GM19397 (cell line): ENCODE data around the gene SEPTIN5.

Source experiments
- ATAC-seq: cut with Tn5 transposase; IDR thresholded peaks from one replicate; pipeline ENCODE4 v1.9.1; 2021; ENCODE audit warnings: mild to moderate bottlenecking, moderate library complexity; ENCODE audit not compliant: unreplicated experiment

SEPTIN5 gene

DNA sequence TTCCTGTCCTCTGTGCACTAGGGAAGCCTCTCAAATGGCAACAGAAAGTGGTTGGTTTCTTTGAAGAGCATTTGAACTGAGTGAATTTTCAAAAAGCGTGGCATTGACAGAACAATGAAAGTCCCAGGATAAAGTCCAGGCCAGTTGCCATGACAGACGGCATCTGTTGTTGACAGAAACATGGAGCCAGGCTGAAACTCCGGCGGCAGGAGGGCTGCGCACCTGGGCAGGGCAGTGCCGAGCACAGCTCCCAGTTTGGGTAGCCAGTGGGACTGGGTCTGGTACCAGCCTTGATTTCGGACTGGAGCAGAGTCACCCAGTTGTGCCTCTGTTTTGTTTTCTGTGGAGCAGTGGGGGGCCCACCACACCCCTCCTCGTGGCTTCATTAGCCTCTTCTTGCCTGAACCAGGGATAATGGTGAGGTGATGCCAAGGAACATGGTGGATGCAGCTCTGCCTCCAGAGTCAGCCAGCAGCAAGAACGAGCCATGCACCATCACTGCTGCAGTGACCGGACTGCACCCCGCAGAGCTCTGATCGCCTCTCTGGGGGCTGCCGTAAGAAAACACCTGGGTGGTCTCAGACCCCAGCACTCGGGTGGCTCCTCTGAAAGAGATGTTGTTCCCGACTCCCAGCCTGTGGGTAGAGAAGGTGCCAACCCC, 9.8 kb upstream of the SEPTIN5 start:
- no peak for ATAC-seq

DNA sequence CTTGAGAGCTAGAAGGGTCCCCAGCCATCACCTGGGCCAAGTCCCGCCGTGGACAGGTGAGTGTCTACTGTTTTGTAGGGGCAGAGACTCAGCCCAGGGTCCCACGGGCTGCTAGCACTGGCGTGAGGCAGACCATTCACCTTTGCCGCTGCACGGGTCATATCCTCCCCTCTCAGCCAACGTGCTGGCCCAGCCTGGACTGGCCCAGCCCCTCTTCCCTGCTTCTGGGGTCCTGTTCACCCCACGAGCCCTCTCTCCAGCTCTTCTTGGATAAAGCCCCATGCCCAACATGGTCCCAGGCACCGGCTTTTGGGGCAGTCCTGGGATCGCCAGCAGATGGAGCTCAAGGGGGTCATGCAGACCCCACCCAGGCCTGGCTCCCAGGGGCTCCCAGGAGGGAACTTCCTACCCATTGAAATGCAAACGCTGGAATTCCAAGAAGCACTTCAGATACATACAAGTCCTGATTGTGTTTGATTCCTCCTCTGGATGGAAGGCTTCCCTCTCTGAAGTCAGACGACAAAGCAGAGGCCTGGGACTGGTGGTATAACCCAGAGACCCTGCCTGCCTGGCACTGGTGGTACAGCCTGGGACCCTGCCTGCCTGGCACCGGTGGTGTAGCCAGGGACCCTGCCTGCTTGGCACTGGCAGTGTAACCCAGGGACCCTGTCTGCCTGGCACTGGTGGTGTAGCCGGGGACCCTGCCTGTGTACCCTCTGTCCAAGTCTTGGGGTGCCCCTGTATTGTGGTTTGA, 8.9 kb upstream of the SEPTIN5 start:
- no peak for ATAC-seq

DNA sequence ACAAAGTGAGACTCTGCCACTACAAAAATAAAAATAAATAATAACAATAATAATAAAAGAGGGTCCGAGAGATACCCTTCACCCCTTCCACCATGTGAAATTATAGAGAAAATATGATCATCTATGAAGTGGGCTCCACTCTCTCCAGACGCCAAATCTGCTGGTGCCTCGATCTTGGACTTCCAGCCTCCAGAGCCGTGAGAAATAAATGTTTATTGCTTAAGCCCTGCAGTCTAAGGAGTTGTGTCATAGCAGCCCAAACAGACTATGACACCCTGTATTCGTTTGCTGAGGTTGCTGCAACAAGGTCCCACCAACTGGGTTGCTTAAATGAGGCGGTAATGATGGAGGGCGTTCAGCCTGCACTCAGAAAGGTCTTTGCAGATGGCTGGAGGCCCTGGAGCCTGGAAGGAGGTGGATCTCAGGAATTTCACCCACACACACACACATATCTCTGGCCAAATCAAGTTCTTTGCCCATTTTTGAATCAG, 7.6 kb upstream of the SEPTIN5 start:
- ATAC-seq = no peak

DNA sequence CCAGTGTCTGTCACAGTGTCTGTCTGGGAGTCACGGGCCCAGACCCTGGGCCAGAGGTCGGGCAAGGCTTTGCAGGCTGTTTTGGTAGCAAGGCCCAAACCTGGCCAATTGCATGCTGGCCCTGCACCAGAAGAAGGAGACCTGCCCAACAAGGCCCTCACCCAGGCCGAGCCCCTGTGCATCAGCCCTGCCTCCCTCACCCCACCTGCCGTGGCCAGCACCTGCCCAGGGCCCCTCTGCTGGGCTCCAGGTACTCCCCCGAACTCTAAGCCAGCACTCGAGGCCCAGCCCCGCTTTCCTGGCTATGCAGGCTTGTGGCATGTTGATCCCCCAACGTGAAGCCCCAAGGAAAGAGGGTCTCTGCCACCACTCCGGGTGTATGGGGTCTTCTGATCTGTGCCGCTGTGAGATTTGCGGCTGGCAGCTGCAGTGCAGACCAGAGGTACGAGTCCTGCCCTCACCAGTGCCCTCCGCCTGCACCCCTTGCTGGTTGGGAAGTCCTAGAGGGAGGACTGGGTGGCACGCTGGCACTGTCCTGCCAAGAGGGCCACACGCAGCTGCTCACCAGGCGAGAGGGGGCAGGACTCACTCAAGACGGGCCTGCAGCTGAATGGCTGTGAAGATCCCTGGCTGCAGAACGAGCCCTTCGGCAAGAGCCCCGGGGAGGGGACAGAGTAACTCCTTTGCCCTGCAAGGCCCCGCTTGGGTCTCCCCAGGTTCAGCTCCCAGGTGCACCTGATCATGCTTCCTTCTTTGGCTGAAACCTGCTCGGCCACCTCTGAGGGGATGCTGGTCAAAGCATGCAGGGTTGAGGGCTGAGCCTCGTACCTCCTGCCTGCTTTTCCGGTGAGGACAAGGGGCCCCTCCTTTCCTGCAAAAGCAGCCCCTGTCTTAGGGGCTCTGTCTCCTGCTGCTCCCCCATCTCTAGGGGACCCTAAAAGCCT, 6.7 kb upstream of the SEPTIN5 start:
- ATAC-seq = no peak

DNA sequence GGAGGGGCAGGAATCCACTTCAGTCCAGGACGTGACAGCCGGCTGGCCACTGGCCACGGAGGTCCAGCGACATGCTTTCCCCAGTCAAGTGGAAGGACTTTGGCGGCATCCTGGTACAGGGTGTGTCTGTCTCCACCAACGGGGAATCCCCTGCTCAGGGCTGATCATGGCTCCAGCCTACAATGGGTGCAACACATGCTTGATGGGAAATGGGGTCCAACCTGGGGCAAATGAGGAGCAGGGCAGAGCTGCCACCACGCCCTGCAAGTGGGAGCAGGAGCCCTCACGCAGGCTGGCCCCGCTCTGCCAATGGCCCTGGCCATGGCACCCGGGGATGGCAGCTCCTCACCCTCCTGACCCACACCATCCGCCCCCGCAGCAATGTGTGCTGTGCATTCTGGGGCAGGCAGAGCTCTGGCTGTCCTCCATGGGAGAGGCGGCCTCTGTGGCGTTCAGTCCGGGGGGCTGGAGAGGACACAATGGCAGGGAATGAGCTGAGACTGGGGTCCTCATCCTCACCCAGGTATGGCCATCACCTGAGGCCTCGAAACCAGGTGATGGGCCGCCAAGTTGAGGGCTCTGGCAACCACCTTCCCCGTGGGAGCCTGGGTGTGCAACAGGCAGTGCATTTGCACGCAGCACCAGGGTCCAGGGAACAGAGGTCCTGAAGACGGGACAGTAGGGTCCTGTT, 5.8 kb upstream of the SEPTIN5 start:
- ATAC-seq = no peak

DNA sequence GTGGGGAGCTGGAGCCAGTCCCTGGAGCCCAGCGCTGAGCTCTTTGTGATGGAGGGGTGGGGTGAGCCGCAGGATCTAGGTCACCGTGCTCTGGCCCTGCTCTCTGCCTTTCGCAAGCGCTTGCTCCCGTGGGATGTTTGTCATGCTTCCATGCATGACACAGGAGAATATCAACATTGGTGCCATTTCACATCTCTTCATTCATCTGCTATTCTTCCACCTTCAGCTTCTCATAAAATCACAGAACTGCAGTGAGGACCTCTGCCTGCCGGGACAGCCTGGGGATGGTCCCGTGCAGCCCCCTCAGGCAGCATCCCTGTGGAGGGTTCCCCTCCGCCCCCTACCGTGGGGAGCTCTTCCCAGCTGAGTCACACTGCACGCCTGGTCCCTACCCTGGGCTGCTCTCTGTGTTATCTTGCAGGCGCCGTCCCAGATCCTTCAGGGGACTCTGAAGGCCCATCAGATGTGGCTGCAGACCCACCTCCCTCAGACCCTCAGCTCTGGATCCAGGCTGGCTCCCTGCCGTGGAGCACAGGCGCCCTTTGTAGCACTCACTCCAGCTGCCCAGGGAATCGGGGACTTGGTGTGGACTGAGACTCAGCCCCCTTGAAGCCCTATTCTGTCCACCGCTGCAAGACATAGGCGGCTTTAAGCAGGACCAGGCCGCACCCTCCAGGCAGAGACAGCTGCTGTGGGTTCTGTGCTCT, 5.1 kb upstream of the SEPTIN5 start:
- ATAC-seq = no peak

DNA sequence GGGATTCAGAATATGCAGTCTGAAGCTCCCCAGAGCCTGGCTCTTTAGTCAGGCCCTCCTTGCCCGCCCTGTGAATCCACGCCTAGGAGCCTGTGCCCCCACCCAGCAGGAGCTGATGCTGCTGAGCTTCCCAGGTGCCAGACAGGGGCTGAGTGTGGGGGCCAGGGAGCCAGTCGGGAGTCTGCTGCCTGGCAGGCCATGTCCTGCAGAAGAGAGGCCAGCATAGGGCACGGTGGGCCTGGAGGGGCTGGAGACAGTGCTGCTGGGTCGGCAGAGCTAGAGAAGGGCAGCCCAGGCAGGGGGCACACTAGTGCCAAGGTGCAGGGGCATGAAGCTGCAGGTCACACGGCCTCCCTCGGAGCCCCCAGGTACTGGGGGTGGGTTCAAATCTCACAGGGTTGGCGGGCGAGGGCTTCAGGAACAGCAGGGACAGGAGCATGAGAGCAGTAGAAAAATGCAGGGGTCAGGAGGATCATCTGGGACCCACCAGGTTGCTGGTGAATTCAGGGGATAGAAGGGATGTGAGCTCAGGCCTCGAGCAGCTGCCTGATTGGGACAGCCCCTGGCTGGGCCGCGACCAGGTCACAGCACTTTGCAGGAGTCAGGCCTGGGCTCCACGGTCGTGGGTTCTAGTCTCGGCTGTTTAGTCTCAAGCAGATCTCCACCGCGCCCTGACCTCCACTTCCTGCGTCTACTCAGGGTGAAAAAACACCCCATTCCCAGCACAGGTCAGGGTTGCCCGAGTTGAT, 4.1 kb upstream of the SEPTIN5 start:
- no peak for ATAC-seq

DNA sequence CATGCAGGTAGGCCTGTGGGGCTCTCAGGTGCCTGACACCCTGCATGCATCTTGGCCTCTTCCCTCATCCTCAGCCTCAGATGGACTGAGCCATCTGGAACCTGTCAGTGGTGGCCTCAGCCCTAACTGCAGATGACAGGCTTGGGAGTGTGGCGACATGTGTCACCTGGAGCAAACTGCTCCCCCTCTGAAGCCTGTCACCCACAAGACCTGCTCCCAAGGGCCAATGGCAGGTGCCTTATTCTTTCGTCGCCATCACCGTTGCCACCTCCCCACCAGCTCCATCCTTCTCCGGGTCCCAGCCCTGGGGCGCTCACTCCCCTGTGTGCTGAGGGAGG, 3.6 kb upstream of the SEPTIN5 start:
- no peak for ATAC-seq

DNA sequence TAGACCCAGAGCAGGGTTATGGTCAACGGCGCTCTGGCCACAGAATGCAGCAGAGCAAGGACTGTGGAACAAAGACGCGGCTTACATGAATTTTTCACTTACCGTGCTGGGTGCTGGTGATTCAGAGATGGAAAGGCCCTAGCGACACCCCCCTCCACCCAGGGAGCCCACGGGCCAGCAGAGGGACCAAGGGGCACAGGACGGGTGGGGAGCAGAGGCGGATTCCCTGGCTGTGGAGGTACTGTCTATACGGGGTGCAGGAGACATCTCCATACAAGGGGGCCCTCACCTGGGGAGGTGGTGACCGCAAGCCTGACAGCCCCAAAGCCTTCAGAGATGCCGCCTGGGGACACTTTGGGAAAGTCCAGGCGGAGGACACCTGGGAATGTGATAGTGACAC, 1.1 kb upstream of the SEPTIN5 start:
- no peak for ATAC-seq

DNA sequence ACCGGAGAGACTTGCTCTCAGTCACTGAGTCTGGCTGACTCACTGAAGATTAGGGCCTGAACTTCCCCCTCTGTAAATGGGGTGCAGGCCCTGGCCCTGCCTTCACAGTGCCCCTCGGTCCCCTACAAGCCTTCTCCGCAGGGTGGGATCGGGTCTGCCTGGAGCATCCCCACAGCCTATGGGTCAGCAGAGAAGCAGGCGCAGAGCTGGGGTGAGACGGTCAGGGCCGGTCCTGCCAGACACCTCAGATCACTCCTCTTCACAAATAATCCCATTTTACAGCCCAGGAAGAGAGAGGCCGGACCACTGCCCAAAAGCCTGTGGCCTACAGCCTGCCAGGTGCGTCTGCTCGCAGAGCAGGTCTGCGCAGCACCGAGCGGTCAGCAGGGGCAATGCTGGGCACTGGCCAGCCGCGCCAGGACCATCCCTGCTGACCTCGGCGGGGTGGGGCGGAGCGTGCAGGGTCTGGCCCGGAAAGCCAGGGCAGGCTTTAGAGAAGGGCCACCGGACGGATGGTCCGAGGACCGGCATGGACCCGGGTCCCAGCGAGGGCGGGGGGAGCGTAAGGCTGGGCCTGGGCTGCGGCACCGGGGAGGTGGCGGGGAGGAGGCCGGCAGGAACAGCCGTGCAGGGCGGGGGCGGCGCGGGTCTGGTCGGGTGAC, 522 bp upstream of the SEPTIN5 start:
- ATAC-seq = no peak

DNA sequence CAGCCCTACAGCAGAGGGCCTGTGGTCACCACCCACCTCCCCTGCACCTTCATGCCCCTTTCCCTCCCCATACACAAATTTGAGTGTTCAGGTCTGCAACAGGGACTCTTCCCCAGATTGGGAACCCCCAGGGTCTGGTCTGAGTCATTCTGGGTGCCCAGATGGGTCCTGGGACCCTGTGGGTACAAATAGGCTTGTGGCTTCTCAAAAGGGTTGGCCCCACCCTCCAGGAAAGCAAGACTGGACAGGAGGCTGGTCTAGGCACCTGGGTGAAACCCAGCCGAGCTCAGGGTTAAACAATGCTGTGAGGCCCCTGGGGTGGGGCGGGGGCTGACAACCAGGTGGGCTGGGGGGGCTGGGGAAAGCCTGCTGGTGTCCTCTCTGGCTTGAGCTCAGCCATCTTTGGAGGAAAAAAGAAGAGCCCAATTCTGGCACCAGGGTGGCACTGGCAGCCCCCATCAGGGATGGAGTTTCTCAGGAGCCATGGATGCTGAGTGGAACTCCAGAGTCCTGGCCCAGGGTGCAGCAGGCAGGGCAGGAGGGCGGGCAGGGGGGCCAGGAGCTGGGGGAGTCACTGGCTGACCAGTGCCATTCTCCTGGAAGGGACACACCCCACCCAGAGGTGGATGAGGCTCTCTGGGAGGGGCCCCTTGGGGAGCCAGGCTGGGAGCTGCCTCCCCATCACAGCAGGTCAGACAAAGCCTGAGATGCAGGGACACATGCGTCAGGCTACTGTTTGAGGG, 1.1 kb downstream of the SEPTIN5 start:
- no peak for ATAC-seq

DNA sequence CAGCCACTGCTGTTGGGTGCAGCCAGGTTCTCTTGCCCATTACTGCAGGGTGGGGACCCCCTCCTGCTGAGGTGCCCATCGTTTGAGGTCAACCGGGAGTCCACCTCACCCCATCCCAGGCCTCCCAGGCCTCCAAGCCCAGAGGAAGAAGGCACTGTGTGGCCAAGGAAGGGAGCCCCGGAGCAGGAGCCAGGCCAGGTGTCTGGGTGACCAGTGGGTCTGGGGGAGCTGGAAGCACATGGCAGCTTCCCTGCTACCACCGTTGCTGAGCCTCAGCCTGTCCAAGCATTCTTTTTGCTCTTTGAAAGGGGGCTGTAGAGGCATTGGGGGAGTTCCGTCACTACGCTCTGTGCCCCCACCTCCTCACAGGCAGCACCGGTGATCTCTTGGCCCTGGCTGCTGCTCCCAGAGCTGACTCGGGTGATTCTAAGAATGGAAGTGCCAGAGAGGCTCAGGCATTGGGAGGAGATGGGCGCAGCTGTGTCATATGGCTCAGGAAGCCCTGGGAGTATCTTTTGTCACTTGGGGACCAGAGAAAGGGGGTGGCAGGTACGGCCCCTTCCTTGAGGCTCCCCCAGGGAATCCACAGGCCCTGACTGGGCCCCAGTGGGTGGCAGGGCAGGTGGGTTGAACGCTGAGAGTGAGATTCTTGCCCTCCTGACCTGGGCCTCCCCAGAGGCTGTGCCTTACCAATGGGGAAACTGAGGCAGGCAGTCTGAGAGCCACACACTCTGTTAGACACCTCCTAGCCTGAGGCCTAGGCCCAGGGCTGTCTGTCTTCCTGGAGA, 1.9 kb downstream of the SEPTIN5 start:
- ATAC-seq = no peak

DNA sequence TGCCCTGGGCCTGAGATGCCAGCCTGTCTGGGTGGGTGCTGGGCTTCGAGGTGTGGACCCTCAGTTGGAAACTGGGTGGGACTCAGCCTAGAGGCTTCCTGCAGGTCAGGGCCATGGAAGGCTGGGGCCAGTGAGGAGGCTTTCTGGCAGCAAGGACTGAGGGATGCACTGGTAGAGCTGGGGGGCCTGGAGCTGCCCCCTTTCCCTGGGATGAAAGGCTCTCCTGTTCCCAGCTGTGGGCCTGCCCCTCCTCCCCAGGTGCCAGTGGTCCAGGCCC, 2.5 kb downstream of the SEPTIN5 start:
- no peak for ATAC-seq

DNA sequence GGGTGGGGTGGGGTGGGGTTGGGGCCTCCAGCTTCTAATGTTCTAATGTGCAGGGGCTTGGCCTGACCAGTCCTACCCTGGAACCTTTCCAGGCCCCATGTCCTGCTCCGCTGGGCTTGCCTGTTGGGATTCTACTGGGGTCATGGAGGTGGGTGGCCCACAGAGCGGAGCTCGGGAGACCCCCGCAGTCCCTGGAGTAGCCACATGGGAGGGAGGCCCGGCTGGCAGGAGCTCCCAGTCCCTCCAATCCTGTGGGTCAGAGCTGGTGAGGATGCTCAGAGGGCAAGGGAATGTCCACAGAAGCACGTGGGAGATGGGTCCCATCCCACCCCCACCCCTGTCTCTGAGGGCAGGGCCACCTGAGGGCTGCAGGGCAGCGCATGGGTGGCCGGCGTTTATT, 2.9 kb downstream of the SEPTIN5 start:
- no peak for ATAC-seq

DNA sequence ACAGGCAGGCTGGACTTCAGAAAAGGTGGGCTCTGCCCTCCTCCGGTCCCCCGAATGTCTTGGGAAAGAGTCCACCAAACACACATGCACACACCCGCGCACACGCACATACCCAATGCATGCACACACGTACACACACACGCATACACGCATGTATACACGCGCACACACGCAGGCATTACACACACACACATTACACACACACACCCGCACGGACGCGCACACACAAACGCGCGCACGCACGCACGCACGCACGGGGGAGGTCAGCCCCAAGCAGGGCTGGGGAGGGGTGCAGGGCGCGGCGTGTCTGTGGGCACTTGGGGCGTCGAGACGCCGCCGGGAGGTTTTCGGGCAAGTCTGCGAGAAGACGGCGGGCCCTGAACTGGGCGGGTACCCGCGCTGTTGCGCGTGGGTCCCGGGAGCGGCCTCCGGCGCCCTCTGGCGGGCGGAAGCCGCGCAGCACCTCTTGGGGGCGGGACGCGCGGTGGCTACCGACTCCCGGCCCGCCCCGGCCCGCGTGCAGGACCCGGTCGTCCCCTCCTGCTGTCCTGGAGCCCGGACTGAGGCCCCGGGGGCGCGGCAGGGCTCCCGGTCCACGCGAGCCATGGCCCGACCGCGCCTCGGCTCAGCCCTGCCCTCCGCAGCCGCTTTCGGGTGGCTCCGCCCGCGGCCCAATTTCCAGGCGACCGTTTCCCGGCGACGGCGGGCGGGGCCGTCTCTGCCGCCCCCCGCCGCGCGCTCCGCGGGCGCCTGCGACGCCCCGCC, 3.6 kb downstream of the SEPTIN5 start:
- no peak for ATAC-seq

DNA sequence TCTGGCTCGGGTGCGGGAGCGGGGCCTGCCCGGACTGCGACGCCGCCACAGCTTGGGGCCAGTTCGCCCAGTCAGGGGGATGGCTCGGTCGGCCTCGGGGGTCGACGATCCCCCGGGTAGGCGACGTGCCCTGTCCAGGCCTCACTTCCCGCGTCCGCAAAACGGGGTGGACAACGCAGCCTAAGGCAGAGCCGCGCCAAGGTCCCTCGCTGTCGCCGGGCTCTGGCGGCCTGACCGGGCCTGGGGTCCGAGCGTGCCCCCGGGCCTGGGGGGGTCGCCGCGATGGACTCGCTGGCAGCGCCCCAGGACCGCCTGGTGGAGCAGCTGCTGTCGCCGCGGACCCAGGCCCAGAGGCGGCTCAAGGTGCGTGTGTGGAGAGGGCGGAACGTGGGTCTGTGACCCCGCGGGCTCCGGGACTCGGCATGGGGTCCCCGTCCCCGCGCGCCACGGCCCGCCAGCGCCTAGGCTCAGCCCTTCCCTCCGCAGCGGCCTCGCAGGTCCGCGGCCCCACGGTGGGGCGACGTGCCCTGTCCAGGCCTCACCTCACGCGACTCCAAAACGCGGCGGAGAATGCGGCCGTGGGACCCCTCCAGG, 4.2 kb downstream of the SEPTIN5 start:
- no peak for ATAC-seq

DNA sequence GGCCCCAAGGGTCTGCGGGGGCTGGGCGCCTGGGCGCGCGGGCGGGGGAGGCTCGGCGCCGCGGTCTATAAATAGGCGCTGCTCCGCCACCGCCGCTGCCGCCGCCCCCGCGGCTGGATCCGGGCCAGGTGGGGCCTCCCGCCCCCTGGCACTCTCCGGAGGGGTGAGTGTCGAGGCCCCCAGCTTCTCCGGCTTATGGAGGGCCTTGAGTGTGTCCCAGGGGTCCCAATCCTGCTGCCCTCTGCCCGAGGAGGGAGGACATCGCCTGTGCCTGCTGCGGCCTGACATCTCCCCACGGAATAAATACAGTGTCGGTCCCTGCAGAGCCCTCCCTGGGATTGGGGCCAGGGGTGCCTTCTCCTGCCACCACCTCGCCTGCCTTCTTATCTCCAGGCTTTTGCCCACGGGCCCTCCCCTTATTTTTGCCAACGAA, 4.8 kb downstream of the SEPTIN5 start:
- ATAC-seq = no peak
